IPS-NIHi7 (cell line): Measurements from ENCODE around the gene KCNJ10.
"Not testable (repeated sequence)": the region's sequence is repeated elsewhere in the genome, so short reads cannot be mapped to it uniquely, and the experiment has no call there.

Experiments used
- DNase-seq: peaks from one replicate; pipeline ENCODE4 v3.0.0; 2012; ENCODE audit warnings: mixed read lengths; ENCODE audit errors: extremely low spot score

The KCNJ10 gene

DNA sequence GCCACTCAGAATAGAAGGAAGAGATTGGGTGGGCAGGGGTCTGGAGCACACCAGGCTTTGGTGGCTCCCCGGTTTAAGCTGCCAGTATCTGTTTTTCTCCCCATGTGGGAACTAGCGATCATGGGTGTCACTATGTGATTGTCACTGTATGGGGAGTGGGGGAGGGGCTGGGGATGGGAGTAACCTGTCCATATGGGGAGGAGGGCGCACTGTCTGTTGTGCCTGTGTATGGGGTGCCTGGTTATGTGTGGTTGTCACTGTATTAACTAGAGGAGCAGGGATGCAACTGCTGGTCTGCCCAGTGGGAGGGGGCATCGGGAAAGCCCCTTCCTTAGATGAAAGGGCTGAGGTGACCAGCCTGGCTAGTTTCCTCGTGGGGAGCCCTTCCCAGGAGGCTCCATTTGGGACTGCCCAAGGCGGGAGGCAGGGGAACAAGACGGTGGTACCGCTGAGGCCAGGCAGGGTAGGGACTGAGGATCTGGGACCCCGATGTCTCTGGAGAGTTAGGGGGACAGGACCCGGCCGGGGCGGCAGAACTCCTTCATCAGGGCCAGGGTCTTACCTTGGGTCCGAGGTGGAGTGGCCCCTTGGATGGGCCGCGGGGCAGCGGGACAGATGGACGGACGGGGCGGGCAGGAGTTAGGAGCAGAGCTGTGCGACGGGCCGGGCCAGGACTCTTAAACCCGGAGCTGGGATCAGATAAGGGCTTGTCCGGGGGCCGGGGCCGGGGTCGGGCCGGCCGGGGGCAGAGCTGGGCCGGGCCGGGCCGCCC lies at the start of gene KCNJ10:
TSS of gene KCNJ10 (minus strand) at position 701 of the 772 bp plus-strand sequence. CDS start 27,628 bp downstream, outside the sequence.
- DNase-seq, result no peak

DNA sequence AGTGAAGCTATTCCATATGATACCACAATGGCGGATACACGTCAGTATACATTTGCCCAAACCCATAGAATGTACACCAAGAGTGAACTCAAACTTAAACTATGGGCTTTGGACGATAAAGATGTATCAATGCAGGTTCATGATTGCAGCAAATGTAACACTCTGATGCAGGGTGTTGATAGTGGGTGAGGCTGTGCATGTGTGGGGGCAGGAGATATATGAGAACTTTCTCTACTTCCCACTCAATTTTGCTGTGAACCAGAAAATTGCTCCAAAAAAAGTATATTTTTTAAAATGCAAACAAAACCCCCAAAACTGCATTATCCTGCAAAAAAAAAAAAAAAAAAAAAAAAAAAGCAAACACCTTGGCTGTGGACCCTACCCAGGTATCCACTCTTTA lies 49.0 kb upstream of the KCNJ10 start:
- DNase-seq, result no peak

DNA sequence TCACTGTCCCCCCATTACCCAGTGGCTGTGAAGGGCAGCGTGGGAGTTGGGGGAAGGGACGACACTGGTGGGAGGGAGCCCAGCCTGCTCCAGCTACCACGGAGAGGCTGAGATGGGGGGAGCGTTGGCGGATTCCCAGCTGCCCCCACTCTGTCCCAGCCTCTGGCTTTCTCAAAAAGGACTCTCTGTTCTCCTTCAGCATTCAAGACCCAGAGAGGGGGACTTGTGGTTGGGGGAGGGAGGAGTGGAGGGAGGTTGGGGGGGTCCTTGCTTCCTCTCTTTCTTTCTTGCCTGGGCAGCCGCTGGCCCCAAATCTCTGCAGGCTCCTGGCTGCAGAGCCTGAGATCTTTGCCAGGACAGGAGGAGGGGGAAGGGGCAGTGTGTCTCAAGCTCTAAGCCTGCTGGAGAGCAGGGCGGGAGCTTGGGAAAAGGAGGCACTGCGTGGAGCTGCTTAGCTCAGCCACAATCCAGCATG lies 47.8 kb upstream of the KCNJ10 start:
- DNase-seq, result peak; percentile 53

DNA sequence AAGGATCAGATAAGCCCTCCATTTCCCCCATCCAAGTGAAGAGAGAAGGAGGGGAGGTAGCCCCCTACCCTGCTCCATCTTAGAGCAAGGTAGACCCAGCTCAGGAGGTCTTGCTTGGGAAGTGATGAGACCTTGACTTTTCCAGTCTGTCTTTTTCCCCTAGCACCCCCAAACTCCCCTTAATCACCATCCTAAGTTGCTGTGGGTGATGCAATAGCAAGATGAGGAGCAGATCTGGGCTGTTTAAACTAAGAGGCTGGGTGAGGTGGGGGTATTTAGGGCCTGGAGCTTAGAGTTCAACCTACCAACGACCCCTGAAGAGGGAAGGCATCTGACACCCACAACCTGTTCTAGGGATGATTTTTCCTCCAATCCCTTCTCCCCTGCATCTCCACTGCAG lies 47.3 kb upstream of the KCNJ10 start:
- no peak for DNase-seq

DNA sequence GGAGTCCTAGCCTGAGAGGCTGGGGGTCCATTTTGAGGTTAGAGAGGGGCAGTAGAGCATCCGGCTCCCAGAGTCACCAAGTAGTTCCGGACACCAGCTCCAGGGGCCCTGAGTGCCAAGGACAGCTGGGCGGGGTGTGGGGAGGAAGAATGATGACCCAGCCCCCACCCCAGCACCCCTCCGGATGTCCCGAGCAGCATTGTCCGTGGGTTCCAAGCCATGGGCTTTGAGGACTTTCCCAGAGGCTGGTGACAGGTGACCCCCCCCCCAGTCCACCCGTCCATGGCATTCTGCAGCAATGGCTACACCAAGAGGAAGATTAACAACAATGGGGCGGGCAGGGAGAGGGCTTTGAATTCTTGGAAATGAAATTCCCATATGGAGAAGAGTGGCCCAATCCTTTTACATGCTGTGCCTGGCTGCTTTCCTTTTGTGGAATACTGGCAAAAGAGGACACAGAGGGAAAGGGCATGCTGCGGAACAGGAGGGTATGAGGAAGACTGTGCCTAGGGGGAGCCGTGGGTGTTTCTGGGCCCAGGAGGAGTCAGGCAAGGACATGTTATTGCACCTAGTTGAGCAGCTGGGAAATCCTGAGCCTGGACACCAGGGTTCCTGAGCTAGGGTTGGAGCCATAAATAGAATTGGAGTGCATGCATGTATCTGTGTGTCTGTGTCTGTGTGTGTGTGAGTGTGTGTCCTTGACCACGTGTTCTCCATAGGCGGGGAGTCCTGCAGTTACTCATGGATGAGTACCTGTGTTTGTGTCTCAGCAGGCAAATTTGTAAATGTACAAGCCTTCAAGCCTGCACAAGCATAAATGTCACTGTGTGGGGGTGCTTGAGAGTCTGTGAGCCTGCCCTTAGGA lies 46.6 kb upstream of the KCNJ10 start:
- DNase-seq, result no peak

DNA sequence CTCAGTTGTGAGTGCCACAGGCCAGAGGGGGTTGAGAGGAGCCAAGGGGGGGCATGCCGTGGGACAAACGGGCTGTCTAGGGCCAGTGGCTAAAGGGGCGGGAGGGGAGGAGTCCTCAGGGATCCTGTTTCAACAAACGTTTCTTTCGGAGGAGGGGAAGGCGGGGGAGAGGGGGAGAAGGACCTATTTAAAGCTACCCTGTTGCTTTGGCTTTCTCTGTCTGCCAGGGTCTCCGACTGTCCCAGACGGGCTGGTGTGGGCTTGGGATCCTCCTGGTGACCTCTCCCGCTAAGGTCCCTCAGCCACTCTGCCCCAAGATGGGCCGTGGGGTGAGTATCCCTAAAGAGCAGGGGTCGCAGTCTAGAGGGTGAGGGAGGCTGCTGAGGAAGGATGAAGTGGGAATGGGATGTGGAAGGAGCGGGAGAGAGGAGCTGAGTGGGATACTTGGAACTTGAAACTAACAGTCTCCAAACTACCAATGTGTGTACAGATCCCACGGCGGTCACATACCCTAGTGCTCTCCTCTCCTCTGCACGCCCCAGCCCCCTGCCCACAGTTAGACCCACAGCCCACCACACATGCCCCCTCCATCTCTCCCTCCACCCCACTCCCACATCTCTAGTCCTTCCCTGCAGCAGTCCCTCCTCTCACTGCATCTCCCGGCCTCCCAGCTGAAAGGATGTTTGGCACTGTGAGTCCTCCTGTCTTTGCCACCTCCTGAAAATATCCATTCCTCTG lies 45.8 kb upstream of the KCNJ10 start, which contains the start of gene ATP1A2:
TSS of gene ATP1A2 (plus strand) at position 215 of the 738 bp plus-strand sequence. CDS start at position 318, 103 bp downstream.
- peak; percentile 72 for DNase-seq

DNA sequence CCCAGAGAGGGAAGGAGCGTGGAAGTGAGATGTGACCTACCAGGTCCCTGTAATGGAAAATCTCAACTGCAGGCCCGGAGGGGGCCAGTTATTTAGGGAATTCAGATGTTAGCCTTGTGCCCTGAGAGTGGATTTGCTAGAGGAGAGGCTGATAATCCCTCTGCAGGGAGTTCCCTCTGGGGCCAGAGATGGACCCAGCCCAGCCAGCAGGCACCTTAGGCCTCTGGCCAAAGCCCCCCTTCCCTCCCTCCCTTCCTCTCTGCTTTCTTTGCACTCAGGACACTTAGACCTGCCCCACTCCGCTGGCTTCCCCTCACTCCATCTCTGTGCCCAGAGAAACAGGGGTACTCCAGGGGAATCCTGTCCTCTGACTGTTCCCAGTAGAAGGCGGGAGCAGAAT lies 44.1 kb upstream of the KCNJ10 start:
- DNase-seq, result peak; percentile 48

DNA sequence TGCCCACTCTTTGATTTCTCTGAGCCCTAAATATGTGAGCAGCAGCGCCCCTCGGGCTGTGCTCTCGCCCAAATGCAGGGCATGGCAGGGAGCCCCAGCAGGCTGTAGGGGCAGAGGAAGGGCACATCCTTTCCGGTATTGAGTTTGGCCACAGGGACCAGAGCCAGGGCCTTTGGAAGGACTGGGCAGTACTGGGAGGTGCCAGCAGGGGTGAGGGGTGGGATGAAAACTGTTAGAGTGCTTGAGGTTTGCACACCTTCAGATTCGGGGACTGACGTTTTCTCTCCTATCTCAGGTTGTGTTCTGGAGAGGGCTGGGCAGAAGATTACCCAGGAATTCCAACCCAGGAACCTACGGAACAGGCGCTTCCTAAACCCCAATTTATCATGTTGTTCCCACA lies 43.4 kb upstream of the KCNJ10 start:
- no peak for DNase-seq

DNA sequence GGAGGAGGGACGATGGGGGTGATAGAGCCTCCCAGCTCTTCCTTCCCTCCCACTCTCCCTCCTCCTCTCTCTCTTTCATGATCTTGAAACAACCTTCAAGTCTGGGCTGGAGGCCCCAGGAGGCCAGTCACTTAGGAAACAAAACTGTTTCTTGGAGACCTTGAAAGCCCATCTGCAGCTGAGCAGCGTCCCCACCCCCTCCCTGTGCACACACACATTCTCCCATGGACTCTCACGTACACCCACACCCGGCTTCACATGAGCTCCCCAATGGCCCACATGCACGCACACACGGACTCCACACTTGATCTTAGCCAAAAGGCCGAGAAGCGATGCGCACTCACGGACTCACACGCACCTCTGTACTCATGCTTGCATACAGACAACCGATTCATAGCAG lies 42.4 kb upstream of the KCNJ10 start:
- DNase-seq, result no peak

DNA sequence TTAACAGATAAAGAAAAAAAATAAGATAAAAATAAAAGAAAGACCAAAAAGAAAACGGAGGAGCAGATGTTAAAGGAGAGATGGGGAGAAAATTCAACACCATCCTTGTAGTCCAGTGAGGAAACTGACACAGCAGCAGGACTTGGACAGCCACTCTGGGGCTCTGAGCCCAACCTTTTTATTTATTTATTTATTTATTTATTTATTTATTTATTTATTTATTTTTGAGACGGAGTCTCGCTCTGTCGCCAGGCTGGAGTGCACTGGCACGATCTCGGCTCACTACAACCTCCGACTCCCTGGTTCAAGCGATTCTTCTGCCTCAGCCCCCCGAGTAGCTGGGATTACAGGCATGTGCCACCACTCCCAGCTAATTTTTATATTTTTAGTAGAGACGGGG lies 41.5 kb upstream of the KCNJ10 start:
- not testable (repeated sequence) for DNase-seq

DNA sequence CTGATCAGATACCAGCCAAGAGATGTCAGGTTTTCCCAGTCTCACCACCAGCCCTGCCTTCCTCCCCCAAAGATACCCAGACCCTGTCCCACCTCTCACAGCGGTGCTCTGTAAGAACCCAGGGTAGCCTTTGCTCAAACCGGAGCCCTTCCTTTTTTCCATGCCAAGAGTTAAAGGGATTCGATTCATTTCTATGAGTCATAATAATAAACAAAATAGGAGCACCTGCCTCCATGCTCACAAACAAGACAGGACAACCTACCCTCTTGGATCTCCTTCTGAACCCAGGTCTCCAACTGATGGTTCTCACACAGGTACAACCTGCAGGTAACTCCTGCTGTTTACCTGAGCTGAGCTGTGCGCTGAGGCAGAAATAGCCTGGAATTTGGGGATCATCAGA lies 39.7 kb upstream of the KCNJ10 start:
- no peak for DNase-seq

DNA sequence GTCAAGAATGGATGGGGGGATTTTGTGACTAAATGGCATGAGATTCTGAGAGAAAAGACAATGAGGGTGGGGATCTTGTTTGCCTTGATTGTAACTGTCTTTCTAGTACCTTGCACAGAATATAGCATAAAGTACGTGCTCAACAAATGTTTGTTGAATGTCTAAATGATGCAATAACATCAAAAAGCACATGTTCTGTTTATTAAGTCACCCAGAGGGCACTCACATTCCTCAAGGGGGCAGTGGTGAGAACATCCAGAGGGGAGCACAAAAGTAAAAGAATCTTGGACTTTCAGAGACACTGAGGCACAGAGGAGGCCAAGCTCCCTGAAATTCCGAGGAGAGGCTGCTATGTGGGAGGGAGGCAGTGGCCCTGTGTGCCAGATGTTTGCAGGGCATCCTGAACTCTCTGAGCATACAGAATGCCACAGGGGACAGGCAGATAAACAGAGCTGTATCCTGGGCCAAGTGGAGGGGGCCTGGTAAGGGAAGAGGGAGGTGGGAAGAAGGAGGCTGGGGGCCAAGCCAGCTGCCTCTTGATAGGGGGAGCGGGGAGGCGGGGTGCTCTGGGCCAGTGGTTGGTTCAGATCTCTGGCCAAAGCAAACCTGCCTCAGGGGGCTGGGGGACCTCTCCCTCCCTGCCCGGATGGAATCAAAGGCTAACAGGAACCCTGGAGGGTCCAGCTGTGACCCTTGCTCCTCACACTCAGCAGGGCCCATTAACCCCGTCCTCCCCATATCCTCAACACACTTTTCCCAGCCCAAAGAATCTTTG lies 39.1 kb upstream of the KCNJ10 start:
- DNase-seq, result peak; percentile 70

DNA sequence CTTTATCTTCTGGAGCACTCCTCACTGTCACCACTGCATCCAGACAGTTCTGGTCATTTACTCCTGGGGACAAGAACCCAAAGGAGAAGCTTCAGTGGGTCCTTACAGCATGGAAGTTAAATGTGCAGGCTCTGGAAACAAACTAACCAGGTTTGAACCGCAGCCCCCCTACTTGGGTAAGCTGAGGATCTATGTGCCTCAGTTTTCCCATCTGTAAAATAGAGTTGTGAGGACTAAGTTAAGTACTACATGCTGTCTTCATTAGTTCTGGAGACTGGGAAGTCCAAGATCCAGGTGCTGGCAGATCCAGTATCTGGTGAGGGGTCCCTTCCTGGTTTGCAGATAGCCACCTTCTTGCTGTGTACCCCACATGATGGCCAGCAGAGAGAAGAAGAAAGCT lies 37.6 kb upstream of the KCNJ10 start:
- no peak for DNase-seq

DNA sequence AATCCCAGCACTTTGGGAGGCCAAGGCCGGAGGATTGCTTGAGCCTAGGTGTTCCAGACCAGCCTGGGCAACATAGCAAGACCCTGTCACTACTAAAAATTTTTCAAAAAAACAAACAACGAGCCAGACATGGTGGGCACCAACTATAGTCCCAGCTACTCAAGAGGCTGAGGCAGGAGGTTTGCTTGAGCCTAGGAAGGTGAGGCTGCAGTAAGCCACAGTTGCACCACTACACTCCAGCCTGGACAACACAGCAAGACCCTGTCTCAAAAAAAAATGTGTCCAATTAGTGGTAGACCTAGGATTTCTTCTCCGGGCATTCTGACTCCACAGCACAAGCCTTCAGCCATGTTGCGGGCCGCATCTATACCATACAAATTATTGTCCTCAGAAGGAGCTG lies 35.2 kb upstream of the KCNJ10 start:
- DNase-seq, result no peak

DNA sequence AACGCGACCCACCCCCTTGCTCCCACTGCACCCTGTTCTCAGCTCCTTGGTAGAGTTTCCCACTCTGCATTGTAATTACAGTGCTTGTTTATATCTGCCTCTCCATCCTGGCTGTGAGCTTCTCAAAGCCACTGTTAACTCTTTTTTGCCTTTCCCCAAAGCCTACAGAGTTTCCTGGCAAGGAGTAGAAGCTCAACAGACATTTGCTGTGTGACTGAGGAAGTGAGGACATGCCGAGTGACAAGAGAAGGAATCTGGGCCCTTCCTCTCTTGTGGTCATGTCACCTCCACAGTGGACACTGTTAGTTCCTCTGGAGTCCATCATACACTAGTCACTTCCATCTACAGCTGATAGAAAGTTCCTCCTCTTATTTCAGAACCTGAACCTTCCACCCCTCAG lies 34.5 kb upstream of the KCNJ10 start:
- DNase-seq, result no peak

DNA sequence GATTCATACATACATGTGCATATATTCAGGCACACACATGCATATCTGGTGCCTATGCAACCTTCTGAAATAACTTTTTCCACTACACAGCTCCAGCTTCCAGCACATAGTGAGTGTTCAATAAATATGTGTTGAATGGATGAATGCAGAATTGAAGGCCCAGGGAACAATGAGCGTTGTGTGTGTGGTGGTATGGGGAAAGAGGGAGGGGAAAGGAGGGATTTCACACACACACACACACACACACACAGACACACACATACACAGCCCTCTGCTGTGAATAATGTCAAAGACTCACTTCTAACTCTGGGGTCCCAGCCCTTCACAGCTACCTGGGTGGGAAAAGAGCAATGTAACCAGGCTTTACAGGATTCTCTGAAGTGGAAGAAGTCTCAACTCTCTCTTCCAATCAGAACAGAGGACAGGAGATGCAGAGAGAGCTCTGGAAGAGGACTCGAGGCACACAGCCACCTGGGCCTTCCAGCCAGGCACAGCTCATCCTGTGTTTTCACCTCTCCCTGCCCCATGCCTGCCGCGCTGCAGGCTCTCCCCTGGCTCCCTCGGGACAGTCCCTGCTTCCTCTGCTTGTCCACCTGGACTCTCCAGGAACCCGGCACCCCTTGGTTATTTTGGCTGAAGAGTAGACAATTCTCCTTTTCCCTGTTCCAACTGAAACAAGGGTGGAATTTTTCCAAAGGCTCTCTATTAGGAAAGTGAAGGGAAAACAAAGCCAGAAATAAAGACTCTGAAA lies 33.9 kb upstream of the KCNJ10 start:
- DNase-seq, result no peak

DNA sequence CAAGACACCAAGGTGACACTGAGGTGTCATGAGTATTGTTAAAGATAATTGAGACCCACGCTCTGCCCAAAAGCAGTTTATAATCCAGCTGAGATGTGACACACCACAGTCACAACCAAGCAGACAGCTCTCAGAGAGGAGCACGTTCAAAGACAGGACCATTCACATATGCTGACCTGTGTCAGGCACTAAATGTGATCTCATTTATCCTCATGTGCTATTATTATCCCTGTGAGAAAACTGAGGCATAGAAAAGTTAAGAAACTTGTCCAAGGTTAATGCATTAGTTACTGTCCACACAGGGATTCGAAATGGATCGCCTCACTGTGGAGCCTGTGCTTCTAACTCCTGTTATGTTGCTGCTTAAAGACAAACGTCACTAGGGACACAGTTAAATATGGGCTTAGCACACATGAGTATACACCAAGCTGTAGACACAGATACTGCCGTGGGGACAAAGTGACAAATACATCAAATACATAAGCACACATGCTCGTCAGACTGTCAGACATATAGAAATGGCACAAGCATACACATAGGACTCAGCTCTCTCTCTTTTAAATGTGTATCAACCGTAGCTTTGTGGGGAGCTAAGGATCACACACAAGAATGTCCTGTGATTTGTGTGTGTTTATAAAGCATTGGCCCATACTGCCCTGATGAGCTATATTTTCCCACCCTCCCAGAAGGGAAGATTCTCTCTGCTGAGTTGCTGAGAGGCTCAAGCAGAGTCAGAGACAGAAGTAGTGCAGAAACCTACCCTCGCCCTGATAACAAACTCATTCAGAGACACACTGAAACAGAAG lies 32.0 kb upstream of the KCNJ10 start:
- DNase-seq, result no peak

DNA sequence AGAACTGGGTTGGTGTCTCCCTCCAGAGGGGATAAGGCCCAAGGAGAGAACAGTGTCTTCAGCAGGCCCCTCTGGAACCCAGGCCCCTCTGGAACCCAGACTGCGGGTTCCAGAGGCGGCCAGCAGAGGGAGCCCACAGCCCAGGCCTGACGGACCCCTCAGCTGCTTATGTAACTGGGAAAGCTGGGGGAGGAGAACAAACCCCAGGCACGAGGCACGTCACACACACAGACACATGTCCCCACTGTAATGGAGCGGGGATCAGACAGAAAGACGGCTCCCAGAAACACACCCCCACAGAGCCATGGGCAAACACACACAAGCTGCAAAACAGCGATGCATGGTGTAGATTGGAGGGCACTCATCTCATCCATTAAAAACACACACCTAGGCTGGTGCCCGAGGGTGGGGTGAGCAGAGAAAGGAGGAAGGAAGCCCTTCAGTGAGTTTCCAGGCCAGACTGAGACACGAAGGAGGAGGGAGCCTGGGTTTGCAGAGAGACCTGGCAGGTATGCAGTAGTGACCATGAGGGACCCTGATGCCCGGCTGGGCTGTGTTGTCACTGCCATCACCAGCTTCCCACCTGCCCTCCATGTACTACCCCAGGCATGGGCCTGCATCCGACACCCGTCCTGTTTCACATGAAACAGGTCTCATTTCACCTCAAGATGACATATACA lies 31.2 kb upstream of the KCNJ10 start:
- peak; percentile 87 for DNase-seq
